GM18867 (cell line): Measurements from ENCODE around the gene GPC5.

ENCODE experiments used
- ATAC-seq: cut with Tn5 transposase; IDR thresholded peaks from one replicate; pipeline ENCODE4 v1.9.1; 2021; ENCODE audit warnings: mild to moderate bottlenecking, moderate library complexity; ENCODE audit not compliant: unreplicated experiment

Gene GPC5

GRCh38 chr13:92589955-92590354, 1191.5 kb downstream of the GPC5 start:
- ATAC-seq, result no peak

- ATAC-seq, result no peak
These were observed 1192.1 kb downstream of the GPC5 start for GRCh38 chr13:92590503-92590908.

DNA sequence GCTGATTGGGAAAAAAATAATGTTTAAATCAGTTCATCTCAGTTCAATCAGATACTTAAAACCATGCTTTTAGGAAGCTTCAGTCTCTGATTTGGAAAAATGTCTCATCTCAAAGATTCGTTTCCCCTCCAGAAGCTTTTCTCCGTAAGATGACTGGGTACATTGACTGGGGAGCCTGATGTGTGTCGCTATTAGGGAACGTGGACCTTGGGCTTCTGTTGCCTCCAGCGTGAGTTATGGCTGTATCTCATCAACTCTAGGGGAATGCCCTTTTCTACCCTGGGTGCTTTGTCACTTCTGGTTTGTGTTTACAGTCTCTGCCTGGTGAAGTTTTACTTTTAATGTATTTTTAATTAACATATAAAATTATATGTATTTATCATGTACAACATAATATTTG, 1192.7 kb downstream of the GPC5 start:
- ATAC-seq, result no peak

DNA sequence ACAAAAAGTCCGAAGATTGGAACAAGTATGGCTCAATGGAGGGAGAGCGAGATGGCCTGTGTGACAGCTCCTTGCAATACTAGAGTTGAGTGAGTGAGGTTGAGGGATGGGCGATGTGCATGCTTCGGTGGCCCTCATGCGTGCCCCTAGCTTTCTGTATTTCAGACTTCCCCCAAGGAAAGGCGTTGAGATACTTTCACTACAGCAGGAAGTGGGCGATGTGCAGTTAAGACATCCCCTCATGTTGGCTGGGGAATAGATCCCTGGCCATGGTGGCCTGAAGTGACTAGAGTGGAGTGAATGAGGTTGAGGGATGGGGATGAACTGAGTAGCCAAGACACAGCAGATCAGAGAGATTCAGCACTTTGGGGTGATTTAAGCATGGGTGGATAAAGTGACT, 1194.3 kb downstream of the GPC5 start:
- ATAC-seq, result no peak

GRCh38 chr13:92602560-92602959, 1204.1 kb downstream of the GPC5 start:
- no peak for ATAC-seq

GRCh38 chr13:92609376-92609775, 1211.0 kb downstream of the GPC5 start:
- ATAC-seq, result no peak

- no peak for ATAC-seq
These were observed 1214.5 kb downstream of the GPC5 start for GRCh38 chr13:92612892-92613291.

- no peak for ATAC-seq
These were observed 1215.5 kb downstream of the GPC5 start for GRCh38 chr13:92613921-92614320.

DNA sequence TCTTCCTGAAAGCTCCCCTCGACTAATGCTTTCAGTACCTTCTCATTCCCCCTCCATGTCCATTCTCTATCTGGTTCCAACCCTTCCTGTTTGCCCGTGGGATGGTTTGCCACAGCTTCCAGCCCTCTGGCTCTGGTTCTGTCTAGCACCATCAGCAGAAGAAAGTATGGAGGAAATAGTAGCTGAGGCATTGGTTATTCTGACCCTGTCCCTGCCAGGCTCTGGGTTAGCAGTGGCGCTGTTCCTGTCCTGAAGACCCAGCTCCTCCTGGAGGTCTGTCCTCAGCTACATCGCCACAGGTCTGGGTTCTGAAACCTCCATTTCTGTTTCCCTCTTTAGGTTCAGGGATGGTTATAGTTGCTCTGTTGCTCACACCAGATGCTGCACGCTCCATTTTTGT, 1223.6 kb downstream of the GPC5 start:
- no peak for ATAC-seq

DNA sequence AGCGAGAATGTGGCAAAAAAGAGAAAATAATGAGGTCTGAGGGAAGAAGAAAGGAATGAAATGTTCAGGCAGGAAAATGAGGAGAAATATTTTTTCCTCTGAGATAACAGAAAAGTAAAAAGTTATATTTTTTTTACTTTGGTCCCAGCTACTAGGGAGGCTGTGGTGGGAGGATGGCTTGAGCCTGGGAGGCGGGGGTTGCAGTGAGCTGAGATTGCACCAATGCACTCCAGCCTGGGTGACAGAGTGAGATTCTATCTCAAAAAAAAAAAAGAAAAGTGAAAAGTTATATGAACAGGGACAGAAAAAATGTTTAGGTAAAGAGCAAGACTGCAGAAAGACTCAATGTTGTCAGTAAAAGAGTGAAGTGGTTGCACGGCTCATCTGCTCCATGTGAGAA, 1224.5 kb downstream of the GPC5 start:
- no peak for ATAC-seq

DNA sequence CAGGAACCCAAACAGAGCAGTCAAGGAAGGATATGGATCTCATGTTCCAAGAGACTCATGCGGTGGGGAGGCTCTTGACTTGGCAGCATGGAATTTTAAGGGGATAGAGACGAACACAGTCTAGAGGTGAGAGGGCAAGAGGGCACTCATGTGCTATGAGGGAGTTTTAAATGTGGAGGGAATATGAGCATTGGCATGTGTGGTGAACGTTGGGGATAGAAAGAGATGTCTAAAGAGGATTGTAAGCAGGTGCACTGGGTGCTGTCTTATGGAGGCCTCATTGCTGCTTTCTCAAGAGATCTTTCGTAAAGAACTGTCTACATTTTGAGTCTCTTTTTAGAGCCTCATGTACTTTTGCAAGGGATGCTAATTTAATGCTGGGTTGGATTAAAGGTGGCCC, 1227.9 kb downstream of the GPC5 start:
- no peak for ATAC-seq

- no peak for ATAC-seq
These were observed 1242.5 kb downstream of the GPC5 start for GRCh38 chr13:92640936-92641335.

GRCh38 chr13:92649140-92649813, 1250.9 kb downstream of the GPC5 start:
- ATAC-seq, result no peak

DNA sequence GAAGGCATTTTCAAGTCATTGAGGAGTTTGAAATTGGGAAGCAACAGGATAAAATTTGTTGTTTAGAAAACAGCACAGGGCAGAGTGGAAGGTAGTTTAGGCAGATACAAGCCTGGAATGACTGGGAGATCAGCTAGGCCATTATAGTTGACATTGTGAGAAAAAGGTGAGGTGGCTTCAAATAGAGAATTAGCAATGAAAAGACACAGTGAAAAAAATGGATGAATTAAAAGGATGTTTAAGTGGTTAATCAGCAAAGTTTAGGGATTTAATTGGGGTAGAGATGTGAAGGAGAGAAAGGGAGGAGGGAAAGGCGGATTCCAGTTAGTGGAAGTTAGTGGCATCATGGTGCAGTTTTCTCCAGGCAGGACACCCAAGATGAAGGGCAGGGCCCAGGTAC, 1257.7 kb downstream of the GPC5 start:
- ATAC-seq, result no peak

- no peak for ATAC-seq
These were observed 1258.2 kb downstream of the GPC5 start for GRCh38 chr13:92656648-92657047.

- no peak for ATAC-seq
These were observed 1259.1 kb downstream of the GPC5 start for GRCh38 chr13:92657565-92657964.

- no peak for ATAC-seq
These were observed 1259.9 kb downstream of the GPC5 start for GRCh38 chr13:92658293-92658692.

- no peak for ATAC-seq
These were observed 1263.0 kb downstream of the GPC5 start for GRCh38 chr13:92661406-92661805.

- ATAC-seq, result no peak
These were observed 1269.7 kb downstream of the GPC5 start for GRCh38 chr13:92668157-92668556.

- no peak for ATAC-seq
These were observed 1271.7 kb downstream of the GPC5 start for GRCh38 chr13:92670096-92670495.

- no peak for ATAC-seq
These were observed 1273.4 kb downstream of the GPC5 start for GRCh38 chr13:92671821-92672220.

DNA sequence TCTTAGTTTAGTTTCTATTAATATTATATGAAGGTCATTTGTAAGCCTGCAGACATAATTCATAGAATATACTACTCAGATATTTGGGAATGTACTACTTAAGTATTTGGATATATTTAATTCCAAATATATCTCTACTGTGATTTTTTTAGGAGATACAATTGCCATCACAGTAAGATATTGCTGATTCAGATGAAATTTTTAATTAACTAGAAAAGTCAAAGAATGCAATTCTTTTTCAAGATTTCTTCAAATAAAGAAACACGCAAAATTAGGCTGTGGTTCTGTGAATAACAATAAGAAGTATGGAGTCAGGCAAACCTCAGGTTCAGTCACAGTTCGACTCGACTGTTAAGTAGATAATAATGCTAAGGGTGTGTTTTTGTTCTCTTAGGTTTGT, 1277.8 kb downstream of the GPC5 start:
- no peak for ATAC-seq

DNA sequence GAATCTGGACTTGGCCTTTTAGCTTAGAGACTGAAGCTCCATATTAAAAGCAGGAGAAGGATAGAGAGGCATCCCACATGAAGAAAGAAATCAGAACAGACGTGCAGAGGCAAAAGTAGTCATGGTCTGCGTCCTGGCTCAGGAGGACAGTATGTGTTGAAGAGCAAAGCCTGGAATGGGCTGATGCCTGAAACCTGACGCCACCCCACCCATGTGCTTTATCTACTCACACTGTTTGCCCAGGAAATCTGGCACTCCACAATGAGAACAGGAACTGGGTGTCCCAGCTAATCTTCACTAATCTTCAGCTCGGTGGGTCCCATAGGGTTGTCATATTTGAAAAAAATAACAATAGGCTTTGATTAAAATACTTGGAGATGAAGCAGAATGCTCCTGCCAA, 1279.2 kb downstream of the GPC5 start:
- ATAC-seq, result no peak
